Stimulated activated CD8-positive, alpha-beta memory T cell treated with anti-CD3 and anti-CD28 coated beads, Interleukin-7, amount 100 ng/mL, for 4 hours (primary cell): ENCODE measurements around the gene RBM23.
A peak's percentile ranks its signal among the peaks of the same experiment; 100 is the strongest.

Source experiments
- DNase-seq, 2 donors: peaks; one replicate each; pipeline ENCODE4 v3.0.0-alpha.2; 2020; ENCODE audit warnings: low read depth in 2 of 2

RBM23 gene

GRCh38 chr14:22886500-22887259 is 32.3 kb downstream of the RBM23 start:
- DNase-seq = peak; percentile 58 to 70

- no peak for DNase-seq
These were observed 33.0 kb downstream of the RBM23 start for GRCh38 chr14:22885975-22886374.

GRCh38 chr14:22884738-22885523 is 34.0 kb downstream of the RBM23 start:
- no peak for DNase-seq

GRCh38 chr14:22884076-22884737 is 34.7 kb downstream of the RBM23 start:
- no peak for DNase-seq

- no peak for DNase-seq
These were observed 35.6 kb downstream of the RBM23 start, which contains the start of gene REM2 for GRCh38 chr14:22883173-22883976. REM2 (plus strand) TSS chr14:22883222; CDS start chr14:22883288, 66 bp downstream.

- DNase-seq = peak; percentile 38 to 50
These were observed 36.3 kb downstream of the RBM23 start for GRCh38 chr14:22882529-22883172.

DNA sequence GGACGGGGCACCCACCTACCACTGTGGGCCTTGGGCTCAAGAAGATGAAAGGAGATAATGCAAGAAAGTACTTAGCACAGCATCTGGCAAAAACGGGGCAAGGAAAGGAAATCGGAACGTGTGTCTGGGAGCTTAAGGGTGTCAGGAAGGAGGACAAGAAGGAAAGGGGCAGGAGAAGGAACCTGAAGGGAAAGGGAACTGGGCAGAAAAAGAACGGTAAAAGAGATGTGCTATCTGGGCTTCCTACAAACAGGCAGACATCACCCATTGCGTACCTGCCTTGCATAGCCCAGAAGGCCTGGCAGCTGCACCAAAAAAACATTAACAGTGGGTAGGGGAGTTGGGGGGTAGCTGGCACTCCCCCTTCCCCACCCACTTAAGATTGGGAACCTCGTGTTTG is 36.9 kb downstream of the RBM23 start:
- no peak for DNase-seq

DNA sequence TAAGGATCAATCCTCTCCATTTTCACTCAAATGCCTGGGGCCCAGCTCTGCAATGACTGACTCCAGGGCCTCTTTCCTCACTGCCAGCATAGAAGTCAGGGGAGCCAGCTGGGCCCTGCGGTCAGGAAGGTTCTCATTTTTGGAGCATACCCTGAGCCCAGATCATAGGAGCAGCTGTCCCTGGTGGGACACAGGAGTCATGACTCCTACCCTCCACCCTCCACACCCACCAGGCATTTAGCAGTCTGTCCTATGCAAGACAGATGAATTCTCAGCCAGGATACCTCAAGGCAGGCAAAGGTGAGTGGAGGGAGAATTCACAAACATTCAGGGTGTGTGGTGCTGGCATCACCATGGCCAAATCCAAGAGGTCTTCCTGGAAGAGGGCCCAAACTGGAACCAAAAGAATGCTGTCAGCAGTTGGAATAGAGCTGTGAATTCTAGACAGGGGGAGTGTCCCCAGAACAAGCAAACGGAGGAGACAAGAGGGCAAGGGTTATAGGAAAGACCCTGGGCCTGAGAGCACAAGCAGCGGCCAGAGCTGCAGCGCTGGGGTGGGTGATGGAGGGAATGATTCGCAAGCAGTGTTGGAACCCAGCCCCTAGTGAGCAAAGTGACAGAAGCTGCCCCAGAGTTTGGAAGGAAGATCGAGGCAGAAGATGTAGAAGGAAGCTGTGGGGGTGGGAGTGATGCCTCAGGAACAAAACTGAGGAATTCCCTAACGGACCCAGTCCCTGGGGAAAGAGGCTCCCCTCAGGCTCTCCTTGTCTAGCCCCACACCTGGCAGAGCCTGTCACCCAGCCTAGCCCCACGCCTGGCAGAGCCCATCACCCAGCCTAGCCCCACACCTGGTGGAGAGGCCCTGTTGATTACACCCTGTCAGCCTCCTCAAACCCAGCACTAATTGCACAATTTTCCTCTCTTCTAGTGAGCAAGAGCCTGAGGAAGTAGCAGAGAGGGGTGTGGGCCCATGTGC is 40.4 kb downstream of the RBM23 start:
- DNase-seq = no peak

GRCh38 chr14:22877000-22877501 is 41.9 kb downstream of the RBM23 start:
- DNase-seq = no peak

DNA sequence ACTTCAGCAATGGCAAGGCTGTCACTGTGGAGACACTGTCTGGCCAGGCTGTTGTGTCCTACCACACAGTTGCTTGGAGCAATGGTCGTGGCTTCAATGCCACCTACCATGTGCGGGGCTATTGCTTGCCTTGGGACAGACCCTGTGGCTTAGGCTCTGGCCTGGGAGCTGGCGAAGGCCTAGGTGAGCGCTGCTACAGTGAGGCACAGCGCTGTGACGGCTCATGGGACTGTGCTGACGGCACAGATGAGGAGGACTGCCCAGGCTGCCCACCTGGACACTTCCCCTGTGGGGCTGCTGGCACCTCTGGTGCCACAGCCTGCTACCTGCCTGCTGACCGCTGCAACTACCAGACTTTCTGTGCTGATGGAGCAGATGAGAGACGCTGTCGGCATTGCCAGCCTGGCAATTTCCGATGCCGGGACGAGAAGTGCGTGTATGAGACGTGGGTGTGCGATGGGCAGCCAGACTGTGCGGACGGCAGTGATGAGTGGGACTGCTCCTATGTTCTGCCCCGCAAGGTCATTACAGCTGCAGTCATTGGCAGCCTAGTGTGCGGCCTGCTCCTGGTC is 43.1 kb downstream of the RBM23 start:
- no peak for DNase-seq

- no peak for DNase-seq
These were observed 43.8 kb downstream of the RBM23 start for GRCh38 chr14:22875003-22875747.

DNA sequence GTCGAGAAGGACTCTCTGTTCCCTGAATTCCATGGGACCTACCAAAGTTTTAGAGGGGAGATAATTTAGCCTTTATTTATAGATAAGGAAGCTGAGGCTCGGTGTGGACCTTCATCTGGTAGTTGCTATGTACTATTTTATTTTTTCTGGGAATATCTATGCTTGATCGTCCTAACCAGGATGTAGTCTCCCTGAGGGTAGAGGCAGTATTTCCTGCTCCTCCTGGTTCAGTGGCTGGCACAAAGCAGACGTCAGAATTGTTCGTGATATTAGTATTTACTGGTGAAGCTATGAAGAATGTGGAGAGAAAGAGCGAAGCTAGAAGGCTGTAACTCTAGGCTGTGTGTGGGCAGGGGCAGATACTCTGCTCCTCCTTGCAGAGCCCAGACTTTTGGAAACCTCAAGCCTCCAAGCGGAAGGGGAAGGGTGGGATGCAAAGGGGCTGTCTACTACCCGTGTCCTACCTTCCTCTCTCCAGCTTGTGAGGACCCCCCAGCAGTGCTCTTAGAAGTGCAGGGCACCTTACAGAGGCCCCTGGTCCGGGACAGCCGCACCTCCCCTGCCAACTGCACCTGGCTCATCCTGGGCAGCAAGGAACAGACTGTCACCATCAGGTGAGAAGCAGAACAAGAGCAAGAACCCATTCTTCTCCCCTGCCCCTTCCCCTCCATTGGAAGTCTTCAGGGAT is 46.0 kb downstream of the RBM23 start:
- no peak for DNase-seq

GRCh38 chr14:22872033-22872832 is 46.7 kb downstream of the RBM23 start:
- peak; percentile 49 to 57 for DNase-seq

- DNase-seq = peak; percentile 66 to 67
These were observed 47.5 kb downstream of the RBM23 start, which contains the start of gene LRP10 for GRCh38 chr14:22871224-22872032. LRP10 (plus strand) TSS chr14:22871740; CDS start chr14:22872304, 564 bp downstream.

- DNase-seq = no peak
These were observed 48.1 kb downstream of the RBM23 start for GRCh38 chr14:22870811-22871223.

DNA sequence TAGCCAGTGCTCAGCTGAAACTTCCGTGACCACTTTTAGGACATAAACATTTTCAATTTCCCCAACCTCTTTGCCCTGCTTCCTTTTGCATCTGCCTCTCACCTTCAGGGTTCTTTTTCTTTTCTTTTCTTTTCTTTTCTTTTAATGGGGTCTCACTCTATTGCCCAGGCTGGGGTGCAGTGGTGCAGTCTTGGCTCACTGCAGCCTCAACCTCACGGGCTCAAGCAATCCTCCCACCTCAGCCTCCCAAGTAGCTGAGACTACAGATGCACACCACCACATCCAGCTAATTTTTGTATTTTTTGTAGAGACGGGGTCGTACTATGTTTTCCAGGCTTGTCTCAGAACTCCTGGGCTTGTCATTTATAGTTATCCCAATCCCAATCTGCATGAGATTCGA is 52.1 kb downstream of the RBM23 start:
- DNase-seq = no peak
